ENCODE results near the gene LRRN2.

LRRN2 gene

DNA sequence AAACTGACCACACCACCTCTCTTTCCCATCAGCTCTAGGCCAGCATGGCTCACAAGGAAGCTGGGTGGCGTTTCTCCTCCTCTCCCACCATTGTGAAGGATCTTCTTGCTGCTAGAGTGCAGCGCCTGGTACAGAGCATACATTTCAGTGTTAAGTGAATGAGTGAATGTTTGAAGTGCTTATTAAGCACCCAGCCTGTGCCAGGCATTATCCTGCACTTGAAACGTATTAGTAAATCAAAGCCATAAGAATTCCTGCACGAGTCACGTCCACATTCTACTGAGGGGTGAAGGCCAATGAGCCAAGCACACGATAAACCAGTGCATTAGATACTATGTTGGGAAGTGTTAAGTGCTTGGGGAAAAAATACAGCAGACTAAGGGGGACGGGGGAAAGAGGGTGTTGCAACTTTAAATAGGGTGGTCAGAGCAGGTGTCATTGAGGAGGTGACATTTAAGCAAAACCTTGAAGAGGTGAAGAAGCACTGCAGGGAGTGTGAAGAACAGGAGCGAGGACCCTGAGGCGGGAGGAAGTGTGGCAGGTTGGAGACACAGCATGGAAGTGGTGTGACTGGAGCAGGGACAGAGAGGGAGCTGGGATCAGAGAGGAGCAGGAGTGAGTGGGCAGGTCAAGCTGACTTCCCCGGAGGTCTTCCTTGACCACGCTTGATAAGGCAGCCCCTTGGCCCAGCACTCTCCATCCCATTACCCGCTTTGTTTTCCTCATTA is 48.5 kb upstream of the LRRN2 start:
- ATAC-seq: no peak
- TF ChIP-seq TOX (CRISPR knock-in tag; IDR thresholded peaks at IDR 0.05; ENCODE audit: borderline replicate concordance): no peak
- TF ChIP-seq ZNF8 (CRISPR knock-in tag; IDR thresholded peaks at IDR 0.05): no peak
- TF ChIP-seq, protein P1, sequence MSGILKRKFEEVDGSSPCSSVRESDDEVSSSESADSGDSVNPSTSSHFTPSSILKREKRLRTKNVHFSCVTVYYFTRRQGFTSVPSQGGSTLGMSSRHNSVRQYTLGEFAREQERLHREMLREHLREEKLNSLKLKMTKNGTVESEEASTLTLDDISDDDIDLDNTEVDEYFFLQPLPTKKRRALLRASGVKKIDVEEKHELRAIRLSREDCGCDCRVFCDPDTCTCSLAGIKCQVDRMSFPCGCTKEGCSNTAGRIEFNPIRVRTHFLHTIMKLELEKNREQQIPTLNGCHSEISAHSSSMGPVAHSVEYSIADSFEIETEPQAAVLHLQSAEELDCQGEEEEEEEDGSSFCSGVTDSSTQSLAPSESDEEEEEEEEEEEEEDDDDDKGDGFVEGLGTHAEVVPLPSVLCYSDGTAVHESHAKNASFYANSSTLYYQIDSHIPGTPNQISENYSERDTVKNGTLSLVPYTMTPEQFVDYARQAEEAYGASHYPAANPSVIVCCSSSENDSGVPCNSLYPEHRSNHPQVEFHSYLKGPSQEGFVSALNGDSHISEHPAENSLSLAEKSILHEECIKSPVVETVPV (CRISPR knock-in tag; IDR thresholded peaks at IDR 0.05): no peak
- TF ChIP-seq ZFP3 (CRISPR knock-in tag; IDR thresholded peaks at IDR 0.05): no peak
- TF ChIP-seq, protein P2, sequence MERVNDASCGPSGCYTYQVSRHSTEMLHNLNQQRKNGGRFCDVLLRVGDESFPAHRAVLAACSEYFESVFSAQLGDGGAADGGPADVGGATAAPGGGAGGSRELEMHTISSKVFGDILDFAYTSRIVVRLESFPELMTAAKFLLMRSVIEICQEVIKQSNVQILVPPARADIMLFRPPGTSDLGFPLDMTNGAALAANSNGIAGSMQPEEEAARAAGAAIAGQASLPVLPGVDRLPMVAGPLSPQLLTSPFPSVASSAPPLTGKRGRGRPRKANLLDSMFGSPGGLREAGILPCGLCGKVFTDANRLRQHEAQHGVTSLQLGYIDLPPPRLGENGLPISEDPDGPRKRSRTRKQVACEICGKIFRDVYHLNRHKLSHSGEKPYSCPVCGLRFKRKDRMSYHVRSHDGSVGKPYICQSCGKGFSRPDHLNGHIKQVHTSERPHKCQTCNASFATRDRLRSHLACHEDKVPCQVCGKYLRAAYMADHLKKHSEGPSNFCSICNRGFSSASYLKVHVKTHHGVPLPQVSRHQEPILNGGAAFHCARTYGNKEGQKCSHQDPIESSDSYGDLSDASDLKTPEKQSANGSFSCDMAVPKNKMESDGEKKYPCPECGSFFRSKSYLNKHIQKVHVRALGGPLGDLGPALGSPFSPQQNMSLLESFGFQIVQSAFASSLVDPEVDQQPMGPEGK (CRISPR knock-in tag; IDR thresholded peaks at IDR 0.05; ENCODE audit: borderline replicate concordance): no peak
- TF ChIP-seq, protein P3, sequence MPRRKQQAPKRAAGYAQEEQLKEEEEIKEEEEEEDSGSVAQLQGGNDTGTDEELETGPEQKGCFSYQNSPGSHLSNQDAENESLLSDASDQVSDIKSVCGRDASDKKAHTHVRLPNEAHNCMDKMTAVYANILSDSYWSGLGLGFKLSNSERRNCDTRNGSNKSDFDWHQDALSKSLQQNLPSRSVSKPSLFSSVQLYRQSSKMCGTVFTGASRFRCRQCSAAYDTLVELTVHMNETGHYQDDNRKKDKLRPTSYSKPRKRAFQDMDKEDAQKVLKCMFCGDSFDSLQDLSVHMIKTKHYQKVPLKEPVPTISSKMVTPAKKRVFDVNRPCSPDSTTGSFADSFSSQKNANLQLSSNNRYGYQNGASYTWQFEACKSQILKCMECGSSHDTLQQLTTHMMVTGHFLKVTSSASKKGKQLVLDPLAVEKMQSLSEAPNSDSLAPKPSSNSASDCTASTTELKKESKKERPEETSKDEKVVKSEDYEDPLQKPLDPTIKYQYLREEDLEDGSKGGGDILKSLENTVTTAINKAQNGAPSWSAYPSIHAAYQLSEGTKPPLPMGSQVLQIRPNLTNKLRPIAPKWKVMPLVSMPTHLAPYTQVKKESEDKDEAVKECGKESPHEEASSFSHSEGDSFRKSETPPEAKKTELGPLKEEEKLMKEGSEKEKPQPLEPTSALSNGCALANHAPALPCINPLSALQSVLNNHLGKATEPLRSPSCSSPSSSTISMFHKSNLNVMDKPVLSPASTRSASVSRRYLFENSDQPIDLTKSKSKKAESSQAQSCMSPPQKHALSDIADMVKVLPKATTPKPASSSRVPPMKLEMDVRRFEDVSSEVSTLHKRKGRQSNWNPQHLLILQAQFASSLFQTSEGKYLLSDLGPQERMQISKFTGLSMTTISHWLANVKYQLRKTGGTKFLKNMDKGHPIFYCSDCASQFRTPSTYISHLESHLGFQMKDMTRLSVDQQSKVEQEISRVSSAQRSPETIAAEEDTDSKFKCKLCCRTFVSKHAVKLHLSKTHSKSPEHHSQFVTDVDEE (CRISPR knock-in tag; IDR thresholded peaks at IDR 0.05): no peak
- no peak for TF ChIP-seq SNAI2 (CRISPR knock-in tag; IDR thresholded peaks at IDR 0.05)
- TF ChIP-seq TCF4 (CRISPR knock-in tag; IDR thresholded peaks at IDR 0.05; ENCODE audit: borderline replicate concordance): no peak
- TF ChIP-seq, protein P4, sequence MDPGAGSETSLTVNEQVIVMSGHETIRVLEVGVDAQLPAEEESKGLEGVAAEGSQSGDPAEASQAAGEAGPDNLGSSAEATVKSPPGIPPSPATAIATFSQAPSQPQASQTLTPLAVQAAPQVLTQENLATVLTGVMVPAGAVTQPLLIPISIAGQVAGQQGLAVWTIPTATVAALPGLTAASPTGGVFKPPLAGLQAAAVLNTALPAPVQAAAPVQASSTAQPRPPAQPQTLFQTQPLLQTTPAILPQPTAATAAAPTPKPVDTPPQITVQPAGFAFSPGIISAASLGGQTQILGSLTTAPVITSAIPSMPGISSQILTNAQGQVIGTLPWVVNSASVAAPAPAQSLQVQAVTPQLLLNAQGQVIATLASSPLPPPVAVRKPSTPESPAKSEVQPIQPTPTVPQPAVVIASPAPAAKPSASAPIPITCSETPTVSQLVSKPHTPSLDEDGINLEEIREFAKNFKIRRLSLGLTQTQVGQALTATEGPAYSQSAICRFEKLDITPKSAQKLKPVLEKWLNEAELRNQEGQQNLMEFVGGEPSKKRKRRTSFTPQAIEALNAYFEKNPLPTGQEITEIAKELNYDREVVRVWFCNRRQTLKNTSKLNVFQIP (CRISPR knock-in tag; IDR thresholded peaks at IDR 0.05; ENCODE audit: borderline replicate concordance, low read depth): no peak
- TF ChIP-seq CSDC2 (CRISPR knock-in tag; IDR thresholded peaks at IDR 0.05): no peak
- TF ChIP-seq ZC3H10 (CRISPR knock-in tag; IDR thresholded peaks at IDR 0.05): no peak
- no peak for TF ChIP-seq GLIS3 (CRISPR knock-in tag; IDR thresholded peaks at IDR 0.05)
- no peak for TF ChIP-seq RARB (CRISPR knock-in tag; IDR thresholded peaks at IDR 0.05)
- TF ChIP-seq ZFP30 (CRISPR knock-in tag; IDR thresholded peaks at IDR 0.05): no peak
- TF ChIP-seq ISL1 (CRISPR knock-in tag; IDR thresholded peaks at IDR 0.05): no peak

DNA sequence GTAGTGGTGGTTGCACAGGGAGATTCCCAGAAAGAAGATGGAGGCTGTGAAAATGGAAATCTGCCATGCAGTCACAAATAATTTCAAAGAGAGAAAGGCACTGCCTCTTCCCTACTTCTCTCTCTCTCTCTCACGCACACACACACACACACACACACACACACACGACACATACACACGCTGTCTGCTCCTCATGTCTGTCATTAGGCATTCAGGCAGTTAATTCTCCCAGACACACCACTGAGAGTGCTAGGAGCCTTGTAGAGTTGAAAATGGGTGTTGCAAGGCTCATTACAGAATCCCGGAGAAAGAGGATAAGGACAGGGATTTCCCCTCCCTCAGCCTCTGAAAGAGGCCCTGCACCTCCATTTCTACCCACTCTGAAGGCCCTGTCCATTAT is 47.8 kb upstream of the LRRN2 start:
- no peak for ATAC-seq

DNA sequence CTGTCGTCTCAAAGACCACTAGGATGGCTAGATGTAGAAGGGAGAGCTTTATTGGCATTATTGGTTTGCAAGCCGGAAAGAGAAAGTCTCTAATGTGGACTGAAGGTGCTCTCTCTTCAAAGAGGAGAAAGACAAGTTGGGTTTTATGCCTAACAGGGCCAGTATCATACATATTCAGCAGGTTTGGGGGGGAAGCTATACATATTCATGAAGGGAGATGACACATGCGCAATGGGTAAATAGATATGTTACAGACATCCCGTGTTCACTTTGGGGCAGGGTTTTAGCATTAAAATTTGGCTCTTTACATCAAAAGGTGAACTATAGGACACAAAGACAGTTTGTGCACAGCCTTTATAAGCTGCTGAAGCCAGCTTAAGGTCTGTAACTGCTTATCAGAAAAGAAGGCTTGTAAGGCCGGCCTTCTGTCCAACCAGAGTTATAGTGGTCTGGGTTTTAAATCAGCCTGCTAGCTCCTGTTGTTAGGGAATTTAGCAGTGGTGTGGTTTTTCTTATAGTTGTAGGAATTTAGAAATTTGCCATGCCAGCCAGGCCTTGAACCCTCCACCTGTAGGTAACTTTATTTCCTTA is 46.5 kb upstream of the LRRN2 start:
- no peak for ATAC-seq
- TF ChIP-seq OSR1 (CRISPR knock-in tag; IDR thresholded peaks at IDR 0.05) (no peak), TCF4 (CRISPR knock-in tag; IDR thresholded peaks at IDR 0.05; ENCODE audit: borderline replicate concordance) (no peak), ISL1 (CRISPR knock-in tag; IDR thresholded peaks at IDR 0.05) (no peak), CSDC2 (CRISPR knock-in tag; IDR thresholded peaks at IDR 0.05) (no peak), BACH2 (CRISPR knock-in tag; IDR thresholded peaks at IDR 0.05; ENCODE audit: borderline replicate concordance) (no peak), SNAI2 (CRISPR knock-in tag; IDR thresholded peaks at IDR 0.05) (no peak), ESRRG (CRISPR knock-in tag; IDR thresholded peaks at IDR 0.05) (no peak), ZNF565 (CRISPR knock-in tag; conservative IDR thresholded peaks at IDR 0.05; ENCODE audit: low read depth) (no peak), GLIS3 (CRISPR knock-in tag; IDR thresholded peaks at IDR 0.05) (no peak), ZFP30 (CRISPR knock-in tag; IDR thresholded peaks at IDR 0.05) (no peak), ZNF8 (CRISPR knock-in tag; IDR thresholded peaks at IDR 0.05) (no peak), ZFP3 (CRISPR knock-in tag; IDR thresholded peaks at IDR 0.05) (no peak), RARB (CRISPR knock-in tag; IDR thresholded peaks at IDR 0.05) (no peak), ARNTL (CRISPR knock-in tag; IDR thresholded peaks at IDR 0.05; ENCODE audit: borderline replicate concordance, low read depth) (no peak)
- TF ChIP-seq, protein P5, sequence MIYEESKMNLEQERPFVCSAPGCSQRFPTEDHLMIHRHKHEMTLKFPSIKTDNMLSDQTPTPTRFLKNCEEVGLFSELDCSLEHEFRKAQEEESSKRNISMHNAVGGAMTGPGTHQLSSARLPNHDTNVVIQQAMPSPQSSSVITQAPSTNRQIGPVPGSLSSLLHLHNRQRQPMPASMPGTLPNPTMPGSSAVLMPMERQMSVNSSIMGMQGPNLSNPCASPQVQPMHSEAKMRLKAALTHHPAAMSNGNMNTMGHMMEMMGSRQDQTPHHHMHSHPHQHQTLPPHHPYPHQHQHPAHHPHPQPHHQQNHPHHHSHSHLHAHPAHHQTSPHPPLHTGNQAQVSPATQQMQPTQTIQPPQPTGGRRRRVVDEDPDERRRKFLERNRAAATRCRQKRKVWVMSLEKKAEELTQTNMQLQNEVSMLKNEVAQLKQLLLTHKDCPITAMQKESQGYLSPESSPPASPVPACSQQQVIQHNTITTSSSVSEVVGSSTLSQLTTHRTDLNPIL (CRISPR knock-in tag; IDR thresholded peaks at IDR 0.05; ENCODE audit: low read depth): no peak
- TF ChIP-seq, protein P3 (CRISPR knock-in tag; IDR thresholded peaks at IDR 0.05): no peak

More for the DNA sequence above, 47.8 kb upstream of the LRRN2 start:
- TF ChIP-seq ZFP3 (CRISPR knock-in tag; IDR thresholded peaks at IDR 0.05) (no peak), ZFP30 (CRISPR knock-in tag; IDR thresholded peaks at IDR 0.05) (no peak), BACH2 (CRISPR knock-in tag; IDR thresholded peaks at IDR 0.05; ENCODE audit: borderline replicate concordance) (no peak)
- TF ChIP-seq, protein P5 (CRISPR knock-in tag; IDR thresholded peaks at IDR 0.05; ENCODE audit: low read depth): no peak

Measured in SK-N-SH treated with all-trans-retinoic acid at 6 μM for 48 hours (cell line).